Loucy (cell line): ENCODE measurements around the gene BAMBI.

Source experiments
- CTCF ChIP-seq: fragments of 200-600 bp; sonication (generic); conservative IDR thresholded peaks from 2 replicates; pipeline ENCODE4 v1.5.1; 2014; ENCODE audit warnings: mild to moderate bottlenecking, antibody characterized with exemption, low read length
- EZH2phosphoT487 ChIP-seq: fragments of 200-600 bp; IDR thresholded peaks from 2 replicates; pipeline ENCODE4 v1.6.1; 2018; ENCODE audit warnings: antibody characterized with exemption, mild to moderate bottlenecking, moderate library complexity, borderline replicate concordance

DNA sequence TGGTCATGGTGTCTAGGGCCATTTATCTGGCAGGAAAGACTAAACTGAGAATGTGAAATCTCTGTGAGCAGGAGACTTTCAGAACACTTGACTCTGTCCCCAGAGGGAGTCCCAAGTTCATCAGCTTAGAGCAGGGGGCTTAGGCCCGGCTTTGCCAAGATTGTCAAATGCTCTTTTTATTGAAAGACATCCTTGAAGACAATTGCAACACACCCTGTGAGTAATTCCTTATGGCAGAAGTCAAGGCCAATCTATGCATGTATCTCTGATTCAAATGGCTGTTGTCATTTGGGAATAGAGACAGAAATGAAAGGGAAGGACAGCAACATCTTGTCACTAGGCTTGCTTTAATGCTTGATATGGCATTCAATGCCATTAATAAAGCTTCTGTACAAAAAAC, 33.7 kb downstream of the BAMBI start:
- TF ChIP-seq CTCF (no peak), EZH2phosphoT487 (no peak)
